K562 (cell line): ENCODE measurements around the gene FUT8. TPM values are rescaled to one million over a fixed set of nuclear protein-coding genes. Genes with fewer than 3 reads are reported as not detected.

Source experiments
- ATAC-seq: fragments of 200-7000 bp; cut with Tn5 transposase; 3 replicates; pipeline ENCODE4 v1.9.1; 2020; ENCODE audit warnings: moderate library complexity
- BruUV-seq: library from RNA; stranded (reverse); fragments of 400-500 nt; replicated peaks from 2 replicates; lab custom pipeline; 2021; lab: Mats Ljungman, UMichigan
- CTCF ChIA-PET: fragments of 300-600 bp; formaldehyde crosslinking; extraction: SDS; loops from one replicate; lab custom pipeline; 2021; ENCODE audit warnings: low intra/inter-chr PET ratio; lab: Yijun Ruan, JAX
- POLR2A ChIA-PET: fragments of 300-600, 350-650 bp; sonication (Branson Sonifier 250); formaldehyde crosslinking; extraction: SDS; loops from one replicate; lab custom pipeline; 2021; ENCODE audit warnings: antibody characterized with exemption, inconsistent platforms; lab: Yijun Ruan, JAX
- DNase-seq, 4 experiments: peaks; one replicate each; pipeline versions ENCODE4 v3.0.0 to v3.0.0-alpha.2; 2011 to 2018; ENCODE audit warnings: low spot score in 3 of 4, mixed read lengths in 3 of 4; ENCODE audit errors: extremely low read depth in 1 of 4
- FAIRE-seq: peaks from 2 replicates; lab custom pipeline; 2011; peaks lifted over from hg19 to GRCh38; lab: Jason Lieb, UNC
- H2AFZ ChIP-seq: 2 replicates; pipeline ENCODE4 v1.6.0; 2011; ENCODE audit warnings: low read depth, low read length, control low read depth, inconsistent platforms
- H3K27ac ChIP-seq: fragments of 200-600 bp; 3 replicates; pipeline ENCODE4 v1.8.0; 2011; ENCODE audit warnings: low read depth, mild to moderate bottlenecking, control low read depth, inconsistent platforms, low read length, moderate library complexity, mixed read lengths; ENCODE audit errors: extremely low read depth
- H3K27me3 ChIP-seq, 2 experiments: fragments of 300-600 bp in 1 of 2; 2 replicates in 1 of 2; 3 replicates in 1 of 2; pipeline versions ENCODE4 v1.6.0 to v1.8.0; 2011; ENCODE audit warnings: inconsistent platforms in 2 of 2, low read length in 2 of 2, mild to moderate bottlenecking in 1 of 2, mixed read lengths in 1 of 2, moderate library complexity in 1 of 2; ENCODE audit not compliant: control insufficient read depth in 2 of 2, insufficient read depth in 2 of 2
- H3K36me3 ChIP-seq: fragments of 300-600 bp; 3 replicates; pipeline ENCODE4 v1.8.0; 2011; ENCODE audit warnings: mild to moderate bottlenecking, low read length, inconsistent platforms; ENCODE audit not compliant: control insufficient read depth, insufficient read depth
- H3K4me1 ChIP-seq, 2 experiments: fragments of 200-600 bp in 1 of 2; replicated peaks in 1 of 2; 2 replicates in 1 of 2; 3 replicates in 1 of 2; pipeline versions ENCODE4 v1.5.1 to v1.8.0; 2011; ENCODE audit warnings: inconsistent platforms in 2 of 2, low read length in 2 of 2, mild to moderate bottlenecking in 1 of 2, mixed read lengths in 1 of 2, moderate library complexity in 1 of 2; ENCODE audit not compliant: control insufficient read depth in 2 of 2, insufficient read depth in 2 of 2
- H3K4me2 ChIP-seq: 2 replicates; pipeline ENCODE4 v1.6.1; 2011; ENCODE audit warnings: low read length, control low read depth, inconsistent platforms, mixed read lengths; ENCODE audit not compliant: insufficient read depth
- H3K4me3 ChIP-seq: fragments of 200-600 bp; sonication (generic), shearing (Covaris generic); 2 replicates; pipeline ENCODE4 v1.5.1; 2016; ENCODE audit warnings: control low read depth, inconsistent platforms
- H3K79me2 ChIP-seq: fragments of 200-600 bp; 3 replicates; pipeline ENCODE4 v1.8.0; 2011; ENCODE audit warnings: low read length, inconsistent platforms; ENCODE audit not compliant: control insufficient read depth, insufficient read depth
- H3K9ac ChIP-seq, 2 experiments: 2 replicates each; pipeline versions ENCODE4 v1.6.0 to v1.6.1; 2011; ENCODE audit warnings: low read depth in 2 of 2, low read length in 2 of 2, control low read depth in 1 of 2, inconsistent platforms in 1 of 2, mild to moderate bottlenecking in 1 of 2, mixed read lengths in 1 of 2; ENCODE audit not compliant: insufficient read depth in 1 of 2
- H3K9me1 ChIP-seq: one replicate; pipeline ENCODE4 v1.6.0; 2011; ENCODE audit warnings: inconsistent platforms, mild to moderate bottlenecking, low read length, moderate library complexity; ENCODE audit not compliant: control insufficient read depth, insufficient read depth
- H3K9me3 ChIP-seq: replicated peaks from 2 replicates; pipeline ENCODE4 v1.5.1; 2011; ENCODE audit warnings: low read depth, low read length, inconsistent platforms; ENCODE audit not compliant: control insufficient read depth, insufficient read depth
- H4K20me1 ChIP-seq: replicated peaks from 2 replicates; pipeline ENCODE4 v1.6.1; 2011; ENCODE audit warnings: low read length, inconsistent platforms, mixed read lengths; ENCODE audit not compliant: control insufficient read depth, insufficient read depth
- AFF1 ChIP-seq, 2 experiments: fragments of 450-650 bp; IDR thresholded peaks; 2 replicates each; pipeline ENCODE4 v1.6.1; 2018; ENCODE audit warnings: mild to moderate bottlenecking in 2 of 2, low read depth in 1 of 2; ENCODE audit not compliant: partially characterized antibody in 2 of 2
- C11orf30 ChIP-seq: fragments of 450-650 bp; IDR thresholded peaks from 2 replicates; pipeline ENCODE4 v1.6.1; 2016; ENCODE audit warnings: low read depth, mild to moderate bottlenecking
- MAFG ChIP-seq: fragments of 450-650 bp; conservative IDR thresholded peaks from 2 replicates; pipeline ENCODE4 v1.6.1; 2016; ENCODE audit warnings: missing genetic modification characterization, missing compliant biosample characterization
- ZNF316 ChIP-seq: fragments of 450-650 bp; IDR thresholded peaks from 2 replicates; pipeline ENCODE4 v1.6.1; 2016
- ZNF79 ChIP-seq: fragments of 250-450 bp; sonication (Bioruptor Pico); IDR thresholded peaks from 2 replicates; pipeline ENCODE4 v1.4.0; 2020; ENCODE audit warnings: low read depth, mild to moderate bottlenecking, moderate library complexity
- WGBS: fragments of 100-300 bp; shearing (Covaris generic); methylation state at CpG from one replicate; pipeline ENCODE4 v1.1.6; 2016; ENCODE audit warnings: low coverage, mixed read lengths; ENCODE audit not compliant: insufficient coverage; ENCODE audit errors: missing lambda C conversion rate; 5-methylcytosine and 5-hydroxymethylcytosine counted together
- in situ Hi-C: fragments of 300-500 bp; cut with MboI; formaldehyde crosslinking; loops from 4 replicates; pipeline ENCODE4 v1.15.0; 2018; ENCODE audit warnings: inconsistent platforms, mixed read lengths
- intact Hi-C: fragments of 100-400 bp; cut with micrococcal nuclease; formaldehyde crosslinking; loops from 2 replicates; pipeline ENCODE4 v1.14.2; 2022
- polyA plus RNA-seq, 8 experiments: library from polyadenylated mRNA; depleted of rRNA in 4 of 8; stranded (reverse) in 5 of 8; unstranded in 3 of 8; fragments of >200 nt; fragmentation: Nextera tagmentation in 2 of 8; fragmentation: Illumina TruSeq in 1 of 8; extraction: Ambion mirVana in 2 of 8; extraction: Trizol in 1 of 8; gene quantifications; 2 replicates each; pipeline versions ENCODE4 v1.2.1 to v1.2.3, GENCODE V29; 2011 to 2014; ENCODE audit warnings: inconsistent platforms in 1 of 8, missing spikeins in 1 of 8
- total RNA-seq, 7 experiments: library from RNA; depleted of rRNA in 6 of 7; stranded (reverse); fragments of >200 nt in 6 of 7; fragmentation: Illumina TruSeq in 2 of 7; extraction: Trizol in 2 of 7; gene quantifications; 2 replicates each; pipeline versions ENCODE4 v1.2.1 to v1.2.3, GENCODE V29; 2011 to 2021; ENCODE audit warnings: low replicate concordance in 1 of 7

Gene FUT8
- total and polyA plus RNA-seq, 9 of the 15 experiments (the other 6 are each of a cell fraction or from before 2014, with no cell fraction given): 4.1 to 15.2 (median 7.8) TPM

DNA sequence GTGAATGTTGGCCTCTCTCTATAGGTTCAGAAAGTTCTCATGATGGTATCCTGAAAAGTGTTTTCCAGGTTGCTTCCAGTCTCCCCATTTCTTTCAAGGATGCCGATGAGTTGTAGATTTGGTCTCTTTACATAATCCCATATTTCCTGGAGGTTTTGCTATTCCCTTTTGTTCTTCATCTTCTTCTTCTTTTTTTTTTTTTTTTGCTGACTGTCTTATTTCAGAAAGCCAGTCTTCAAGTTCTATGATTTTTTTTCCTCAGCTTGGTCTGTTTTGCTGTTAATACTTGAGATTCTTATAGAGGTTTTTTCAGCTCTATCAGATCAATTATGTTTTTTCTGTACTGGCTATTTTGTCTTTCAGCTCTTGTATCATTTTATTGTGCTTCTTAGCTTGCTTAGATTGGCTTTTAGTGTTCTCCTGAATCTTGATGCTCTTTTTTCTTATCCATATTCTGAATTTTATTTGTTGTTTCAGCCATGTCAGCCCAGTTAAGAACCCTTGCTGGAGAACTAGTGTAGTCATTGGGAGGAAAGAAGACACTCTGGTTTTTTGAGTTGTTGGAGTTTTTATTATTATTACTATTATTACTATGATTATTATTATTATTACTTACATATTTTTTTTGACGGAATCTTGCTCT, 124.4 kb downstream of the FUT8 start:
- no TSS peak for BruUV-seq
- Histone ChIP-seq H3K9me1 (no peaks in the 10 kb centered on the region), H3K4me2 (no peak overlapping the region), H3K9ac (no peak overlapping the region), H3K36me3 (no peaks in the 10 kb centered on the region), H3K79me2 (no peaks in the 10 kb centered on the region), H4K20me1 (no peaks in the 10 kb centered on the region), H3K27ac (no peak overlapping the region), H2AFZ (no peak overlapping the region), H3K4me3 (no peak overlapping the region), H3K27me3 (no peaks in the 10 kb centered on the region), H3K9me3 (no peaks in the 10 kb centered on the region), H3K4me1 (no peaks in the 10 kb centered on the region)
- intact Hi-C loops: no loop called here
- in situ Hi-C loops: no loop called here
- TF ChIP-seq ZNF79 (CRISPR knock-in tag) (no peak), AFF1 (IDR thresholded peaks at IDR 0.05; ENCODE audit: low read depth in 1 of 2, partially characterized antibody in 2 of 2) (no peak), C11orf30 (peak; percentile 55; the same call in 1 of the 2 replicates), MAFG (peak; percentile 57), ZNF316 (peak; percentile 84)
- POLR2A ChIA-PET: no interaction called here
- DNase-seq: no peak
- CTCF ChIA-PET: no interaction called here
- WGBS: 75% methylated on average over 2 of the region's 2 CpGs
- ATAC-seq: no peak
- no peak for FAIRE-seq
